ENCODE measurements around the gene SNPH.

- TF ChIP-seq SUZ12 (IDR thresholded peaks at IDR 0.05), result no peak
- no peak for TF ChIP-seq LEF1 (IDR thresholded peaks at IDR 0.05; ENCODE audit: borderline replicate concordance)
- no peak for TF ChIP-seq BHLHE40 (IDR thresholded peaks at IDR 0.05; ENCODE audit: borderline replicate concordance)
- no peak for TF ChIP-seq PKNOX1 (IDR thresholded peaks at IDR 0.05)
- TF ChIP-seq FOXM1 (IDR thresholded peaks at IDR 0.05; ENCODE audit: borderline replicate concordance), result no peak
- TF ChIP-seq FOXK2 (IDR thresholded peaks at IDR 0.05), result no peak
- TF ChIP-seq SP1 (IDR thresholded peaks at IDR 0.05), result no peak
- TF ChIP-seq HDGF (IDR thresholded peaks at IDR 0.05; ENCODE audit: borderline replicate concordance), result no peak
- no peak for TF ChIP-seq TARDBP (IDR thresholded peaks at IDR 0.05)
- TF ChIP-seq ARNT (IDR thresholded peaks at IDR 0.05), result no peak
- TF ChIP-seq ZNF384 (IDR thresholded peaks at IDR 0.05), result no peak
- no peak for TF ChIP-seq CTBP1 (IDR thresholded peaks at IDR 0.05; ENCODE audit: borderline replicate concordance)
Measured at GRCh38 chr20:1291191-1291741, 25.2 kb downstream of the SNPH start.
